Fibroblast of upper back skin (primary cell): ENCODE results near the gene CCDC57.

Experiments
- DNase-seq: peaks from one replicate; pipeline ENCODE4 v3.0.0-alpha.2; 2013

CCDC57 gene

GRCh38 chr17:82173351-82174041 lies 39.1 kb downstream of the CCDC57 start:
- DNase-seq: no peak

- no peak for DNase-seq
Measured at GRCh38 chr17:82172486-82173160, 40.0 kb downstream of the CCDC57 start.

- no peak for DNase-seq
Measured at GRCh38 chr17:82171750-82172375, 40.8 kb downstream of the CCDC57 start.

GRCh38 chr17:82170412-82170961 lies 42.2 kb downstream of the CCDC57 start:
- no peak for DNase-seq

DNA sequence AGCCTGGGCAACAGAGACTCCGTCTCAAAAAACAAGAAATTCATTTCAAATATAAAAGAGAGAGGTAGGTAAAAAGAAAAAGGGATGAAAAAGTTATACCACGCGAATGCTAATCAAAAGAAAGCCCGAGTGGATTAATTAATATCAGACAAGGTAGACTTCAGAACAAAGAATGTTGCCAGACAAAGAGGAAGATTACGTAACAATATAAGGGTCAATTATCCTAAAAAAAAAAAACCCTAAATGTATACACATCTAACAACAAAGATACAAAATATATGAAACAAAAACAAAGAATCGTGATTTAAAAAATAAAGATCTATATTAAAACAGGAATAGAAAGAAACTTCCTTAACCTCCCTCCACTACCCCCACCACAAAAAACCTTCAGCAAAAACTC lies 44.1 kb downstream of the CCDC57 start:
- no peak for DNase-seq

DNA sequence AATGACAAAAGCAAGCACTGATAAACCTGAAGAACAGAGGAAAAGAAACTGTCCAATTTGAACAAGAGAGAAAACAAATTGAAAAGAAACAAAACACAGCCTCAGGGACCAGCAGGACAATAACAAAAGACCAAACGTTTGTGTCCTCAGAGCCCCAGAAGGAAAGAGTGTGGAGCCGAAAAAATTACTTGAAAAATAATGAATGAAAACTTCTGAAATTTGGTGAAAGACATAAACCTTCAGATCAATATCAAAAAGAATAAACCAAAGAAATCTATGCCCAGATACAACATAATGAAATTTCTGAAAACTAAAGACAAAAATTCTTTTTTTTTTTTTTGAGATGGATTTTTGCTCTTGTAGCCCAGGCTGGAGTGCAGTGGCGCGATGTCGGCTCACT lies 45.6 kb downstream of the CCDC57 start:
- DNase-seq: no peak

GRCh38 chr17:82164853-82165252 lies 47.8 kb downstream of the CCDC57 start:
- no peak for DNase-seq

GRCh38 chr17:82161216-82161615 lies 51.4 kb downstream of the CCDC57 start:
- DNase-seq: no peak

GRCh38 chr17:82160075-82160474 lies 52.6 kb downstream of the CCDC57 start:
- no peak for DNase-seq

- DNase-seq: no peak
Measured at GRCh38 chr17:82158825-82159224, 53.8 kb downstream of the CCDC57 start.

GRCh38 chr17:82157046-82158035 lies 55.3 kb downstream of the CCDC57 start:
- DNase-seq: no peak

- no peak for DNase-seq
Measured at GRCh38 chr17:82156284-82156925, 56.2 kb downstream of the CCDC57 start.

- no peak for DNase-seq
Measured at GRCh38 chr17:82155606-82156005, 57.0 kb downstream of the CCDC57 start.

- DNase-seq: no peak
Measured at GRCh38 chr17:82154881-82155331, 57.7 kb downstream of the CCDC57 start.

DNA sequence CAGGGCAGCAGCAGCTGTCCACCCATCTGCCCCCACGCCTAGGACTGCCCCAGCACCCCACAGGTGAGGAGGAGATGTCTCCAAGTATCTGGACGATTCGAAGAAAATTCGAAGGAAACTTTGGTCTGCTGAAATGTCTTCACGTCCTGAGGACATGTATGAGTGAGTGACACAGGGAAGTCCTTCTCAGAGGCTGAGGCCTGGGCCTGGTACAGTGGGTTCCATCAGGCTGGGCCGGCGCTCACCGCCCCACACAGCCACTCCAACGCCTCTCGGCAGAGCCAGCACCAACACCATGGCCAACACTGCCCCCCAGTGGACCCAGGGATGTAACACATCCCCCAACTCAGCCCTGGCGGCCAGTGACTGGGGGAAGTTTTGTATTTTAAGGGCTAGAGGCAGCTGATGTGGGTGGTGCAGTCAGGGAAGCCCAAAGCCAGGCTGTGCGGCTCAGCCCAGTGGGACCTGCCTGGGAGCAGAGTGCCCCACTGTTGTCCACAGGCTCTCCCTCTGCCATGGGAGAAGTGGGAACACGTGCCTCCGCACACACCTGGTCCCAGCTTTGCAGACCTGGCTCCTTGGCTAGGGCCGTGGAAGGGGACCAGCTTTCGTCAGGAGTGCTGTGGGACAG lies 58.8 kb downstream of the CCDC57 start:
- peak; percentile 61 for DNase-seq

DNA sequence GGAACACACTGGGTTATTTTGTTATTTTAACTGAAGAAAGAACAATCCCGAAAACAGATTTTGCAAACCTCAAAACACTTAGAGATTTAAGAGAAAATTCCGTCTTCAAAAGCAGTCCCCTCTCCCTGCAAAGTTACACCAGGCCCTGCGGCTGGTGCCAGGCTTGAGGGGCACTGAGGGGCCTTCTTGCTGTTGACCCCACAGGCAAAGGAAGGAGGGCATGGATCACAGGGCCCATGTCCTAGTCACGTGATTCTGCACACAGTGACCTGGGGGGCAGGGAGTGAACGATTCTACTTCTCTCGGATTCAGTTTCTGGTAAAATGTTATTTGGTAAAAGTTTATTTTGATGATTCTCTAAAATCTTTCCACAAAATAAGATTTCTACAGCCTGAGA lies 59.3 kb downstream of the CCDC57 start:
- DNase-seq: no peak

DNA sequence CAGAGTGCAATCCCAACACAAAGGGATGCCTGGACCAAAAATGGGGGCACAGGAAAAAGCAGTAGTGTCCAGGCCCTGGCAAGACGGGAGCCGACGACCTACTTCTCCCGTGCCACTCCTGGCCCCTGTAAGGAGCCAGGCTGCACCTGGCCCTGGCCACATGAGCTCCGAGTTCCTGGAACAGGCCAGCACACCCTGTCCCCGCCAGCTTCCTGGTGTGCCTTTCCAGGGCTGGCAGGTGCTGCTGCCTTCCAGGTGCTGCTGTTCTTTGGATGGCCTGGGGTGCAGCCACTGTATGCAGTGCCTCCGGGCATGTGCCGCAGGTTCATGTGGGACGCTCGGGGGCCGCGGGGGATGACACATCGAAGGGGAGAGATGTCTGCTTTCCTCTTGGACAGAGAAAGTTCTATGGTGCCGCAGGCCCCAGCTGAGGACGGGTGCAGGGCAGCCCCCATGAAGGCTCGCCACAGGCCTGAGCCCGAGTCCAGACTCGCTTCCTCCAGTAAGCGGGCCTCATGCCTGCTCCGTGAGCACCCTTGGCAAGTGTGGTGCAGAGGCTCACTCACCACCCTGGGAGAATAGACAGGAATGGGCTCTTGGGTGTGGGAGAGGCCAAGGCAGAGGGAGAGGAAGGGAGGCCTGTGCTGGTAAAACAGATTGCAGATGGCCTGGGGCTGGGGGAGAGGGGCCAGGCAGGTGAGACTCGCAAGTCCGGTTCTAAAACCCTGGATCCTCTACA lies 59.9 kb downstream of the CCDC57 start:
- DNase-seq: no peak

DNA sequence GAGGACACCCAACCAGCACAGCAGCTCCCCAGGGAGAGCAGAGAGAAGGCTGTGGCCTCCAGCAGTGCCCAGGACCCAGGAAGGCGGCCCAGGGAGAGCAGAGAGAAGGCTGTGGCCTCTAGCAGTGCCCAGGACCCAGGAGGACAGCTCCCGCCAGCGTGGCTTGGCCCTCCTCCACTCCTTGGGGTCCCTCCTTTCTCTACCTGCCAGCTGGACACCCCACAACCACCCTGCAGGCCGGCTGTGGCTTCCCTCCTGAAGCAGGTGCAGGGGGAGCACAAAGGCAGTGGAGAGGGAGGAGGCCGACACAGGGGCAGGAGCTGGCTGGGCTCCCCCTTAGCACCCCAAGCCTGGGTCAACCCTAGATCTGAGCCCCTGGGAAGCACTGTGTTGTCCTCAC lies 60.5 kb downstream of the CCDC57 start:
- DNase-seq: no peak

- DNase-seq: no peak
Measured at GRCh38 chr17:82151106-82151957, 61.3 kb downstream of the CCDC57 start.
